ENCODE data around the gene MYB. TPM values are rescaled to one million over a fixed set of nuclear protein-coding genes. Genes with fewer than 3 reads are reported as not detected.

Gene MYB
- total RNA-seq, 1 experiment from 2014 or later, result 3.7 TPM

- intact Hi-C loops (cut with micrococcal nuclease), result no loop called here
- Histone ChIP-seq H4K20me1 (ENCODE audit: insufficient read depth) (no peaks in the 10 kb centered on the region), H3K27me3 (ENCODE audit: insufficient read depth, low read length) (no peaks in the 10 kb centered on the region), H3K9ac (ENCODE audit: low read length) (no peak overlapping the region), H3K4me2 (ENCODE audit: low read length) (no peak overlapping the region), H3K9me3 (ENCODE audit: control insufficient read depth in 1 of 2, insufficient read depth in 1 of 2, low read depth in 1 of 2, low read length in 2 of 2) (no peaks in the 10 kb centered on the region), H2AFZ (ENCODE audit: low read depth, low read length, poor library complexity, severe bottlenecking) (no peak overlapping the region), H3K4me3 (replicated peaks in 1 of 2; ENCODE audit: low read depth in 1 of 2, low read length in 2 of 2) (no peak overlapping the region), H3K9me2 (ENCODE audit: insufficient read depth) (peaks cover 3% of the 10 kb centered on the region; the same call in 1 of the 2 replicates), H3K79me2 (ENCODE audit: insufficient read depth, low read length) (no peaks in the 10 kb centered on the region), H3K36me3 (ENCODE audit: control insufficient read depth in 1 of 2, insufficient read depth in 2 of 2, low read length in 2 of 2) (no peaks in the 10 kb centered on the region), H3K4me1 (ENCODE audit: control insufficient read depth in 1 of 2, insufficient read depth in 2 of 2, low read length in 2 of 2) (no peaks in the 10 kb centered on the region), H3K27ac (ENCODE audit: low read depth, low read length) (no peak overlapping the region)
- CTCF ChIA-PET, result no interaction called here
- POLR2A ChIA-PET, result no interaction called here
- TF ChIP-seq EZH2 (IDR thresholded peaks at IDR 0.05), result no peak
- no peak for TF ChIP-seq ELF1 (IDR thresholded peaks at IDR 0.05; ENCODE audit: borderline replicate concordance, low read depth)
- no peak for TF ChIP-seq RAD21 (IDR thresholded peaks at IDR 0.05; ENCODE audit: low read depth)
- TF ChIP-seq SIN3A (IDR thresholded peaks at IDR 0.05; ENCODE audit: low read depth), result no peak
- no peak for TF ChIP-seq JUND (IDR thresholded peaks at IDR 0.05)
- no peak for TF ChIP-seq ZNF274 (IDR thresholded peaks at IDR 0.05; ENCODE audit: low read depth, low read length)
- TF ChIP-seq ZFX (IDR thresholded peaks at IDR 0.05), result no peak
- no peak for TF ChIP-seq ATF3 (IDR thresholded peaks at IDR 0.05)
- no peak for TF ChIP-seq SRF (IDR thresholded peaks at IDR 0.05; ENCODE audit: low read depth)
- TF ChIP-seq POLR2A (IDR thresholded peaks at IDR 0.05; ENCODE audit: borderline replicate concordance, extremely low read depth, insufficient read depth, insufficient read length), result no peak
- no peak for TF ChIP-seq EZH2phosphoT487 (IDR thresholded peaks at IDR 0.05; ENCODE audit: borderline replicate concordance)
- TF ChIP-seq TCF7L2 (IDR thresholded peaks at IDR 0.05; ENCODE audit: borderline replicate concordance, extremely low read depth, insufficient read depth, insufficient read length), result no peak
- no peak for TF ChIP-seq MAX (IDR thresholded peaks at IDR 0.05)
- no peak for TF ChIP-seq SP1 (IDR thresholded peaks at IDR 0.05; ENCODE audit: low read depth)
- no peak for TF ChIP-seq EGR1 (IDR thresholded peaks at IDR 0.05; ENCODE audit: low read depth)
- TF ChIP-seq FOSL1 (IDR thresholded peaks at IDR 0.05; ENCODE audit: low read depth), result no peak
- TF ChIP-seq CEBPB (IDR thresholded peaks at IDR 0.05; ENCODE audit: low read depth), result no peak
- no peak for TF ChIP-seq CTCF (IDR thresholded peaks at IDR 0.05 in 2 of 3, conservative IDR thresholded peaks at IDR 0.05 in 1 of 3; ENCODE audit: borderline replicate concordance in 1 of 3, insufficient read depth in 1 of 3, low read depth in 2 of 3, low read length in 2 of 3)
- no TSS peak for BruUV-seq (replicated peaks)
- RAD21 ChIA-PET (ENCODE audit: low non-redundant PET in 1 of 2, low total read pairs in 2 of 2, uncharacterized antibody in 2 of 2, unreplicated experiment in 2 of 2), result no interaction called here
- DNase-seq (ENCODE audit: low read depth, low spot score) (no peak), ATAC-seq (no peak)
Measured at GRCh38 chr6:135236732-135237131, 55.6 kb downstream of the MYB start.
